ENCODE measurements around the gene SPG7.

DNA sequence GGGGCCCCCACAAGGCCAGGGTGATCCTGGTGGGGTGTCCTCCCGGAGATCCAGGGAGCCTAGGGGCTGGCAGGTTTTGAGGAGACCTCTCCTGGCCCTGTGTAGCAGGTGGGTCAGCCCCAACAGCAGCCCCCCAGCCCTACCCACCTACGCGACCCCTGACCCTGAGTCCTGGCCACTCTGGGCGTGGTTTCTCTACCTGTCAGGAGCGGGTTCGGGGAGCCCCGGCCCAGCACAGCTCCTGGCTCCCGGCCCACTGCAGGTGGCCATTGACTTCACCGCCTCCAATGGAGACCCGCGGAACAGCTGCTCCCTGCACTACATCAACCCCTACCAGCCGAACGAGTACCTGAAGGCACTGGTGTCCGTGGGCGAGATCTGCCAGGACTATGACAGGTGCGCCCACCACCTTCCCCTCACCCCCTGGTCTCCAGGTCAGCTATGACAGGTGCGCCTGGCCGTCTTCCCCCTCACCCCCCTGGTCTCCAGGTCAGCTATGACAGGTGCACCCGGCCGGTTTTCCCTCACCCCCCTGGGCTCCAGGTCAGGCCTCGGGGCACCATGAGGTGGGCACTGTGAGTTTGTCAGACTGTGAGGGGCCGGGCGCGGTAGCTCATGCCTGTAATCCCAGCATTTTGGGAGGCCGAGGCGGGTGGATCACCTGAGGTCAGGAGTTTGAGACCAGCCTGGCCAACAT lies 80.4 kb downstream of the SPG7 start:
- TF ChIP-seq, protein P1, sequence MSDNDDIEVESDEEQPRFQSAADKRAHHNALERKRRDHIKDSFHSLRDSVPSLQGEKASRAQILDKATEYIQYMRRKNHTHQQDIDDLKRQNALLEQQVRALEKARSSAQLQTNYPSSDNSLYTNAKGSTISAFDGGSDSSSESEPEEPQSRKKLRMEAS (IDR thresholded peaks at IDR 0.05): no peak
- TF ChIP-seq CEBPB (IDR thresholded peaks at IDR 0.05) (no peak), FOXM1 (IDR thresholded peaks at IDR 0.05; ENCODE audit: borderline replicate concordance, low read depth) (no peak), CREB1 (IDR thresholded peaks at IDR 0.05; ENCODE audit: low read depth) (no peak), TCF12 (IDR thresholded peaks at IDR 0.05; ENCODE audit: low read depth) (no peak), YY1 (IDR thresholded peaks at IDR 0.05; ENCODE audit: low read depth) (no peak), ZBTB7A (IDR thresholded peaks at IDR 0.05; ENCODE audit: low read depth) (no peak), TAF1 (IDR thresholded peaks at IDR 0.05; ENCODE audit: low read depth) (no peak), EGR1 (IDR thresholded peaks at IDR 0.05) (no peak)
- TF ChIP-seq, protein P2, sequence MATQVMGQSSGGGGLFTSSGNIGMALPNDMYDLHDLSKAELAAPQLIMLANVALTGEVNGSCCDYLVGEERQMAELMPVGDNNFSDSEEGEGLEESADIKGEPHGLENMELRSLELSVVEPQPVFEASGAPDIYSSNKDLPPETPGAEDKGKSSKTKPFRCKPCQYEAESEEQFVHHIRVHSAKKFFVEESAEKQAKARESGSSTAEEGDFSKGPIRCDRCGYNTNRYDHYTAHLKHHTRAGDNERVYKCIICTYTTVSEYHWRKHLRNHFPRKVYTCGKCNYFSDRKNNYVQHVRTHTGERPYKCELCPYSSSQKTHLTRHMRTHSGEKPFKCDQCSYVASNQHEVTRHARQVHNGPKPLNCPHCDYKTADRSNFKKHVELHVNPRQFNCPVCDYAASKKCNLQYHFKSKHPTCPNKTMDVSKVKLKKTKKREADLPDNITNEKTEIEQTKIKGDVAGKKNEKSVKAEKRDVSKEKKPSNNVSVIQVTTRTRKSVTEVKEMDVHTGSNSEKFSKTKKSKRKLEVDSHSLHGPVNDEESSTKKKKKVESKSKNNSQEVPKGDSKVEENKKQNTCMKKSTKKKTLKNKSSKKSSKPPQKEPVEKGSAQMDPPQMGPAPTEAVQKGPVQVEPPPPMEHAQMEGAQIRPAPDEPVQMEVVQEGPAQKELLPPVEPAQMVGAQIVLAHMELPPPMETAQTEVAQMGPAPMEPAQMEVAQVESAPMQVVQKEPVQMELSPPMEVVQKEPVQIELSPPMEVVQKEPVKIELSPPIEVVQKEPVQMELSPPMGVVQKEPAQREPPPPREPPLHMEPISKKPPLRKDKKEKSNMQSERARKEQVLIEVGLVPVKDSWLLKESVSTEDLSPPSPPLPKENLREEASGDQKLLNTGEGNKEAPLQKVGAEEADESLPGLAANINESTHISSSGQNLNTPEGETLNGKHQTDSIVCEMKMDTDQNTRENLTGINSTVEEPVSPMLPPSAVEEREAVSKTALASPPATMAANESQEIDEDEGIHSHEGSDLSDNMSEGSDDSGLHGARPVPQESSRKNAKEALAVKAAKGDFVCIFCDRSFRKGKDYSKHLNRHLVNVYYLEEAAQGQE (IDR thresholded peaks at IDR 0.05; ENCODE audit: low read depth): no peak

Data from Ishikawa (cell line).